Prostate gland (tissue), 2 donors: Measurements from ENCODE around the gene LAMTOR2. TPM values are rescaled to one million over a fixed set of nuclear protein-coding genes. Genes with fewer than 3 reads are reported as not detected.

Source experiments
- DNase-seq: peaks from one replicate; pipeline ENCODE4 v3.0.0-alpha.2; 2019; ENCODE audit warnings: low spot score
- H3K27ac ChIP-seq, 2 donors: fragments of 200-600 bp; sonication (generic); 2 replicates each; pipeline ENCODE4 v1.5.1; 2017 to 2019
- H3K27me3 ChIP-seq: fragments of 200-600 bp; sonication (generic); replicated peaks from 2 replicates; pipeline ENCODE4 v1.5.1; 2019; ENCODE audit not compliant: insufficient read depth
- H3K36me3 ChIP-seq, 2 donors: fragments of 200-600 bp; sonication (generic); 1 replicate in 1 of 2; 2 replicates in 1 of 2; pipeline versions ENCODE4 v1.5.1 to v1.8.1; 2017 to 2019
- H3K4me1 ChIP-seq: fragments of 200-600 bp; sonication (generic); replicated peaks from 2 replicates; pipeline ENCODE4 v1.5.1; 2019
- H3K4me3 ChIP-seq, 2 donors: fragments of 200-600 bp; sonication (generic); 2 replicates each; pipeline ENCODE4 v1.5.1; 2017 to 2019
- H3K9me3 ChIP-seq: fragments of 200-600 bp; sonication (generic); 2 replicates; pipeline ENCODE4 v1.5.1; 2017
- POLR2A ChIP-seq: fragments of 450-650 bp; IDR thresholded peaks from one replicate; pipeline ENCODE4 v1.6.1; 2016; ENCODE audit warnings: antibody characterized with exemption, mild to moderate bottlenecking
- POLR2AphosphoS5 ChIP-seq: sonication (generic); formaldehyde crosslinking; IDR thresholded peaks from one replicate; pipeline ENCODE4 v1.6.1; 2017; ENCODE audit warnings: antibody characterized with exemption
- WGBS: methylation state at CpG from one replicate; pipeline ENCODE4 v1.1.5; 2018; 5-methylcytosine and 5-hydroxymethylcytosine counted together
- intact Hi-C: fragments of 100-400 bp; cut with DNase I; formaldehyde crosslinking; loops from one replicate; pipeline ENCODE4 v1.14.2; 2022
- total RNA-seq, 2 donors: library from RNA; depleted of rRNA; stranded (reverse); fragments of >200 nt; gene quantifications; one replicate each; pipeline ENCODE4 v1.1.0, GENCODE V29; 2016
- TF ChIP-seq, protein P1 (sequence below), 4 experiments: fragments of 200-600 bp in 2 of 4; fragments of 450-650 bp in 2 of 4; sonication (generic) in 2 of 4; IDR thresholded peaks; 1 replicate in 3 of 4; 2 replicates in 1 of 4; pipeline ENCODE4 v1.5.1; 2016 to 2019; ENCODE audit warnings: antibody characterized with exemption in 4 of 4, mild to moderate bottlenecking in 2 of 4, moderate library complexity in 2 of 4

Gene LAMTOR2
- total RNA-seq, 2 donors from 2014 or later = 48.0 to 91.4 TPM

DNA sequence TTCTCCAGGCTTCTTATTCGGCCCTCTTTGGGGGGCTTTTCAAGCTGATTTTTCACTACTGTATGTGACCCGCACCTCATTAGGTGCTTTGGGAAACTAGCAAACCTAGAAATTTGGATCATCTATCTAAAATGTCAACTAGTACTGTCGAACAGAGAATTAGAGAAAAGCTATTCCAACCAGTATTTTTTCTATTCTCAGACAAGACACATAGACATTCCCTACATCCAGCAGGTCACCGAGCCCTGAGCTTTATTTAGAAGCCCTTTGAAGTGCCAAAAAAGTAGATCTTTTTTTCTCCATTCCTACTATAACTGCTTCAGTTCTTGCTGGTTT is 33.5 kb upstream of the LAMTOR2 start:
- no peaks in the 10 kb centered on the region for H3K9me3 ChIP-seq
- peaks cover 4% of the 10 kb centered on the region for H3K4me1 ChIP-seq
- H3K27me3 ChIP-seq = no peaks in the 10 kb centered on the region
- 5% methylated on average over 4 of the region's 4 CpGs for WGBS
- peak overlapping the region; percentile 81 to 85 for H3K27ac ChIP-seq
- peaks cover 0 to 5% of the 10 kb centered on the region in 2 donors for H3K36me3 ChIP-seq
- intact Hi-C loops = no loop called here
- no peak for DNase-seq
- TF ChIP-seq POLR2A = no peak
- no peak for TF ChIP-seq POLR2AphosphoS5
- TF ChIP-seq, protein P1, sequence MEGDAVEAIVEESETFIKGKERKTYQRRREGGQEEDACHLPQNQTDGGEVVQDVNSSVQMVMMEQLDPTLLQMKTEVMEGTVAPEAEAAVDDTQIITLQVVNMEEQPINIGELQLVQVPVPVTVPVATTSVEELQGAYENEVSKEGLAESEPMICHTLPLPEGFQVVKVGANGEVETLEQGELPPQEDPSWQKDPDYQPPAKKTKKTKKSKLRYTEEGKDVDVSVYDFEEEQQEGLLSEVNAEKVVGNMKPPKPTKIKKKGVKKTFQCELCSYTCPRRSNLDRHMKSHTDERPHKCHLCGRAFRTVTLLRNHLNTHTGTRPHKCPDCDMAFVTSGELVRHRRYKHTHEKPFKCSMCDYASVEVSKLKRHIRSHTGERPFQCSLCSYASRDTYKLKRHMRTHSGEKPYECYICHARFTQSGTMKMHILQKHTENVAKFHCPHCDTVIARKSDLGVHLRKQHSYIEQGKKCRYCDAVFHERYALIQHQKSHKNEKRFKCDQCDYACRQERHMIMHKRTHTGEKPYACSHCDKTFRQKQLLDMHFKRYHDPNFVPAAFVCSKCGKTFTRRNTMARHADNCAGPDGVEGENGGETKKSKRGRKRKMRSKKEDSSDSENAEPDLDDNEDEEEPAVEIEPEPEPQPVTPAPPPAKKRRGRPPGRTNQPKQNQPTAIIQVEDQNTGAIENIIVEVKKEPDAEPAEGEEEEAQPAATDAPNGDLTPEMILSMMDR (IDR thresholded peaks at IDR 0.05) = no peak
- peak overlapping the region; percentile 81 to 89 for H3K4me3 ChIP-seq

DNA sequence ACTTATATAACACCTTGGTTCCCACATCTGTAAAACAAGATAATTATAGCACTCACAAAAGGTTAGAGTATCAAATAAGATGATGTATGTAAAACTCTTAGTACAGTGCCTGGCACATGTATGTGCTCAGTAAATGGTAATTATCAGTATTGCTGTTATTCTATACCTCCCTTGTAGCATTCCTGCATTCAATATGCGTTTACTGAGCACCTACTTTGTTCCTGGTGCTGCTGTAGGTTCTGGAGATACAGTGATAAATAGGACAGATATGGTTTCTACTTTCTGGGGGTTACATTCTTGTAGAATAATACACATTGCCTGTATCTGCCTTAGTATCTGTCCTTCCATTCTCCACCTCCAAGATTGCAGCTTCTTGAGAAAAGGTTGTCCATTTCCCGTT is 32.6 kb upstream of the LAMTOR2 start:
- Histone ChIP-seq H3K9me3 (no peaks in the 10 kb centered on the region), H3K27ac (no peak overlapping the region), H3K4me1 (peaks cover 4% of the 10 kb centered on the region), H3K27me3 (no peaks in the 10 kb centered on the region), H3K36me3 (peaks cover 0 to 5% of the 10 kb centered on the region in 2 donors), H3K4me3 (no peak overlapping the region)
- DNase-seq = no peak
- intact Hi-C loops = no loop called here
- WGBS = 80% methylated on average over 2 of the region's 2 CpGs
- no peak for TF ChIP-seq POLR2A

DNA sequence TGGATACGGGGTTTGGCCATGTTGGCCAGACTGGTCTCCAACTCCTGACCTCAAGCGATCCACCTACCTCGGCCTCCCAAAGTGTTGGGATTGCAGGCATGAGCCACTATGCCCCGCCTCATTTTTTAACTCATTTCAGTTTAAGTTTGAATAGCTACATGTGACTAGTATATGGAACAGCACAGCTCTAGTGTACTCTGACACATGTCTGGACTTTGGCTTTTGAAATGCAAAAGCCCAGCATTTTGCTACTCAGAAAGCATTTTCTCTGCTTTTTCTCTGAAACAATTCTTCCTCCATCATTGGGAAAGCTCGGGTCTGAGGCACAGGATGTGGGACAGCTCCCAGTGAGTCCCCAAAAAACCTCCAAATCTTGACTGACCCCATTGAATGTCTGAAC is 29.8 kb upstream of the LAMTOR2 start:
- intact Hi-C loops = no loop called here
- Histone ChIP-seq H3K27me3 (no peaks in the 10 kb centered on the region), H3K27ac (no peak overlapping the region), H3K36me3 (no peaks in the 10 kb centered on the region), H3K9me3 (no peaks in the 10 kb centered on the region), H3K4me3 (no peak overlapping the region), H3K4me1 (no peaks in the 10 kb centered on the region)
- no peak for DNase-seq
- 84% methylated on average over 5 of the region's 5 CpGs for WGBS
- no peak for TF ChIP-seq POLR2AphosphoS5
- TF ChIP-seq POLR2A = no peak
- TF ChIP-seq, protein P1 (IDR thresholded peaks at IDR 0.05) = no peak

DNA sequence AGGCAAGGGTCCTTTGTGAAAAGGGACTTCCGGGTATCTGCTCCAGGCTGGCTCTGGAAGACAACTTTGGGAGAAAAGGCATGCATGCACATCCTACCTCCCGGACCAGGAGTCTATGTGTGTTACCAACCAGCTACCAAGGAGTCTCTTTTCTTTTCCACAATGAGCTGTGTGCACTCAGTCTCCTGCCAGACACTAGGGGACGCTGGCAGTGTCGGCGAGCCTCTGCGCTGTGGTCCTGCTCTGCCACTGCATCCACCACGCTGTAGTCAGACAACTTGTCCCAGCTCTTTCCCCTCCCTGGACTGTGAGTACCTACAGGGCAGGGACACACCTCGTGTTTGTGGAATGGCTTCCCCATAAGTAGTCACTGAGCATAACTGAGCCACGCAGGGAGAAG is 28.7 kb upstream of the LAMTOR2 start:
- H3K4me3 ChIP-seq = no peak overlapping the region
- WGBS = 14% methylated on average over 9 of the region's 9 CpGs
- no peaks in the 10 kb centered on the region for H3K27me3 ChIP-seq
- no peak for DNase-seq
- no peaks in the 10 kb centered on the region for H3K9me3 ChIP-seq
- no peak for TF ChIP-seq POLR2AphosphoS5
- no peak for TF ChIP-seq POLR2A
- TF ChIP-seq, protein P1 (IDR thresholded peaks at IDR 0.05) = peak in 1 of 4 experiments; percentile 21
- intact Hi-C loops = no loop called here
- H3K4me1 ChIP-seq = no peaks in the 10 kb centered on the region
- no peaks in the 10 kb centered on the region for H3K36me3 ChIP-seq
- no peak overlapping the region for H3K27ac ChIP-seq

DNA sequence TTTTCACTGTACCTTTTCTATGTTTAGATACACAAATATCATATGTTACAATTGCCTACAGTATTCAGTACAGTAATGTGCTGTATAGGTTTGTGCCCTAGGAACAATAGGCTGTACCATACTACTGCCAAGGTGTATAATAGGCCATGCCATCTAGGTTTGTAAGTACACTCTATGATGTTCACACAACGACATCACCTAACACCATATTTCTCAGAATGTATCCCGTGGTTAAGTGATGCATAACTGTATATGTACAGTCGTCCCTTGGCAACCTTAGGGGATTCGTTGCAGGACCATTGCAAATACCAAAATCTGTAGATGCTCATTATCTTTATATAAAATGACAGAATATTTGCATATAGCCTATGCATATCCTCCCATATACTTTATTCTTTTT is 28.0 kb upstream of the LAMTOR2 start:
- H3K9me3 ChIP-seq = no peaks in the 10 kb centered on the region
- TF ChIP-seq POLR2AphosphoS5 (no peak), POLR2A (no peak)
- TF ChIP-seq, protein P1 (IDR thresholded peaks at IDR 0.05) = no peak
- H3K36me3 ChIP-seq = no peaks in the 10 kb centered on the region
- H3K27me3 ChIP-seq = no peaks in the 10 kb centered on the region
- H3K4me3 ChIP-seq = no peak overlapping the region
- H3K4me1 ChIP-seq = no peaks in the 10 kb centered on the region
- intact Hi-C loops = no loop called here
- H3K27ac ChIP-seq = no peak overlapping the region
- DNase-seq = no peak
- 75% methylated on average over 4 of the region's 4 CpGs for WGBS
